Transverse colon (tissue), 4 donors: ENCODE results near the gene LCP2. TPM values are rescaled to one million over a fixed set of nuclear protein-coding genes. Genes with fewer than 3 reads are reported as not detected.

Experiments used
- DNase-seq: peaks from one replicate; pipeline ENCODE4 v3.0.0-alpha.2; 2019
- H3K27ac ChIP-seq, 4 donors: fragments of 200-600 bp; sonication (generic); 2 replicates each; pipeline ENCODE4 v1.5.1; 2016 to 2018; ENCODE audit warnings: inconsistent platforms in 4 of 4
- H3K27me3 ChIP-seq: fragments of 200-600 bp; sonication (generic); 2 replicates; pipeline ENCODE4 v1.5.1; 2017; ENCODE audit warnings: inconsistent platforms
- H3K36me3 ChIP-seq, 4 donors: fragments of 200-600 bp; sonication (generic); 2 replicates each; pipeline ENCODE4 v1.5.1; 2017 to 2019; ENCODE audit warnings: inconsistent platforms in 4 of 4
- H3K4me1 ChIP-seq, 4 donors: fragments of 200-600 bp; sonication (generic); 2 replicates each; pipeline ENCODE4 v1.5.1; 2017 to 2020; ENCODE audit warnings: inconsistent platforms in 4 of 4
- H3K4me3 ChIP-seq, 4 donors: fragments of 200-600 bp; sonication (generic); 1 replicate in 1 of 4; 2 replicates in 3 of 4; pipeline versions ENCODE4 v1.5.1 to v1.6.1; 2017 to 2019; ENCODE audit warnings: inconsistent platforms in 4 of 4
- H3K9me3 ChIP-seq, 2 donors: fragments of 200-600 bp; sonication (generic); 2 replicates each; pipeline ENCODE4 v1.5.1; 2017 to 2019; ENCODE audit warnings: inconsistent platforms in 2 of 2
- CTCF ChIP-seq, 5 experiments: fragments of 200-600 bp in 3 of 5; fragments of 450-650 bp in 2 of 5; sonication (generic) in 3 of 5; IDR thresholded peaks; 1 replicate in 2 of 5; 2 replicates in 3 of 5; pipeline ENCODE4 v1.5.1; 2016 to 2017; ENCODE audit warnings: antibody characterized with exemption in 5 of 5, inconsistent platforms in 3 of 5, mild to moderate bottlenecking in 2 of 5, moderate library complexity in 1 of 5
- EP300 ChIP-seq: sonication (generic); formaldehyde crosslinking; IDR thresholded peaks from one replicate; pipeline ENCODE4 v1.6.1; 2017; ENCODE audit warnings: antibody characterized with exemption, low read depth
- POLR2A ChIP-seq: fragments of 450-650 bp; IDR thresholded peaks from one replicate; pipeline ENCODE4 v1.6.1; 2016; ENCODE audit warnings: antibody characterized with exemption, mild to moderate bottlenecking, moderate library complexity
- POLR2AphosphoS5 ChIP-seq, 3 donors: sonication (generic); formaldehyde crosslinking; IDR thresholded peaks; one replicate each; pipeline ENCODE4 v1.6.1; 2016; ENCODE audit warnings: antibody characterized with exemption in 3 of 3
- WGBS, 2 donors: methylation state at CpG; one replicate each; pipeline ENCODE4 v1.1.5; 2018; ENCODE audit warnings: low coverage in 1 of 2; 5-methylcytosine and 5-hydroxymethylcytosine counted together
- in situ Hi-C, 4 donors: fragments of 200-750 bp; cut with MboI; loops; one replicate each; pipeline versions ENCODE4 v1.15.0 to v1.15.1; 2017; ENCODE audit warnings: low sequenced_read_pairs in 3 of 4, low pct_ligation_motif_present in 1 of 4, low pct_unique_long_range_greater_than_20kb in 1 of 4
- intact Hi-C: fragments of 100-400 bp; cut with DNase I; formaldehyde crosslinking; loops from one replicate; pipeline ENCODE4 v1.15.1; 2023; ENCODE audit warnings: low total_unique reads
- total RNA-seq, 4 donors: library from RNA; depleted of rRNA; stranded (reverse); fragments of >200 nt; gene quantifications; one replicate each; pipeline ENCODE4 v1.1.0, GENCODE V29; 2016

The LCP2 gene
- total RNA-seq, 4 donors from 2014 or later: 2.6 to 33.0 (median 23.3) TPM

DNA sequence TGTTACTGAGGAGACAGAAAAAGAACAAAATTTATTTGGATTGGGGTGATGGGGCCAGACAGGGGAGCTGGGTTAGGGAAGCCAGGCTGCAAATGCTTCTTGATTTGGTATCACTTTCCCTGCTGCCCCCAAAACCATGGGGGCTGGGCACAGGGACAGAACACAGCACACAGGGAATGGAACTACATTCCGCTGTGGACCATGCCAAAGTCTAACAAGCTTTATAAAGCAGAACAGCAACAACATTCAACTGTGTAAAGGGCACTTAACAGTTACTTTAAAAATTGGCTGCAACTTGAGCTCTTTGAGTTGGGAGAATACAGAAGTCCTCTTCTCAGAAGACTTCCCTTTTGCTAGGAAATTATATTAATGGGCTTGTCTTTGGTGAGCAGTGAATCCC, 41.0 kb downstream of the LCP2 start:
- no peak for DNase-seq
- Histone ChIP-seq H3K4me1 (peaks cover 0 to 4% (median 0%) of the 10 kb centered on the region in 4 donors), H3K9me3 (no peaks in the 10 kb centered on the region), H3K36me3 (peaks cover 0 to 8% (median 0%) of the 10 kb centered on the region in 4 donors), H3K27ac (no peak overlapping the region), H3K4me3 (no peak overlapping the region), H3K27me3 (no peaks in the 10 kb centered on the region)
- in situ Hi-C loops (loop anchor here in 2 of 4 donors (25.0 kb wide), 1 partner anchor 156 kb away; no protein-coding TSS in a partner anchor), intact Hi-C loops (no loop called here)
- TF ChIP-seq EP300: no peak
- no peak for TF ChIP-seq CTCF (IDR thresholded peaks at IDR 0.05)
- no peak for TF ChIP-seq POLR2A
- TF ChIP-seq POLR2AphosphoS5 (IDR thresholded peaks at IDR 0.05): no peak
- 95 to 100% methylated on average over 1 of the region's 1 CpG for whole genome bisulfite sequencing, 2 donors

GRCh38 chr5:170254056-170254455, 43.5 kb downstream of the LCP2 start:
- DNase-seq: no peak
- Histone ChIP-seq H3K9me3 (no peaks in the 10 kb centered on the region), H3K27ac (no peak overlapping the region), H3K27me3 (no peaks in the 10 kb centered on the region), H3K4me1 (peaks cover 0 to 4% (median 0%) of the 10 kb centered on the region in 4 donors), H3K4me3 (no peak overlapping the region), H3K36me3 (peaks cover 0 to 8% (median 0%) of the 10 kb centered on the region in 4 donors)
- intact Hi-C loops (no loop called here), in situ Hi-C loops (loop anchor here in 2 of 4 donors (25.0 kb wide), 1 partner anchor 158 kb away; no protein-coding TSS in a partner anchor)
- TF ChIP-seq POLR2A (no peak), CTCF (IDR thresholded peaks at IDR 0.05) (no peak), EP300 (no peak), POLR2AphosphoS5 (IDR thresholded peaks at IDR 0.05) (no peak)
- 6 to 55% methylated on average over 2 to 8 of the region's 8 CpGs for WGBS, 2 donors

- Histone ChIP-seq H3K4me3 (no peak overlapping the region), H3K4me1 (peaks cover 0 to 7% (median 0%) of the 10 kb centered on the region in 4 donors), H3K36me3 (peaks cover 0 to under 1% (median 0%) of the 10 kb centered on the region in 4 donors), H3K27ac (no peak overlapping the region), H3K27me3 (no peaks in the 10 kb centered on the region), H3K9me3 (no peaks in the 10 kb centered on the region)
- in situ Hi-C loops (loop anchor here in 2 of 4 donors (25.0 kb wide), 1 partner anchor 159 kb away; no protein-coding TSS in a partner anchor), intact Hi-C loops (no loop called here)
- 61 to 69% methylated on average over 9 of the region's 9 CpGs for WGBS, 2 donors
- TF ChIP-seq POLR2AphosphoS5 (IDR thresholded peaks at IDR 0.05) (no peak), EP300 (no peak), POLR2A (no peak), CTCF (IDR thresholded peaks at IDR 0.05) (no peak)
- no peak for DNase-seq
Measured at GRCh38 chr5:170252720-170253350, 44.7 kb downstream of the LCP2 start.

DNA sequence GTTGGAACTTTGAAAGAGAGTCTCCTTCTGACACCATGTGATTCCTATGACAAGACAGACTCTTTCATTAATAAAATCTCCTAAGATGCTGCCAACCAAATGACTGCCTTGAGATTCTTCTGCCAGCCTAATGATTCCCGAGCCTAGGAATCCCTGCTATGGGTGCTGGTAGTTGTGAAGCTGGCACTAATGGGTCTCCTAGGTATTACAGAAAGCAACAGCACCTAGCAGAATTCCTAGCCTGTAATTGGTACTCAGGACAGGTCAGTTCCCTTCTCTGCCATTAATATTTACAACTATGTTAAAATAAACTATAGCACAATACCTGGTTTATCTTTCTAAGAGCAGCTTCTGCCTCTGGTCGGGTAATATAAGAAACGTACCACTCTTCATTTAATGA, 45.5 kb downstream of the LCP2 start:
- H3K36me3 ChIP-seq: peaks cover 0 to 4% (median 0%) of the 10 kb centered on the region in 4 donors
- intact Hi-C loops: no loop called here

More for the DNA sequence above, 45.5 kb downstream of the LCP2 start:
- no peak overlapping the region for H3K27ac ChIP-seq
- 61 to 62% methylated on average over 3 of the region's 3 CpGs for WGBS, 2 donors
- in situ Hi-C loops: loop anchor here in 2 of 4 donors (25.0 kb wide), 1 partner anchor 160 kb away; no protein-coding TSS in a partner anchor
- TF ChIP-seq POLR2A: no peak
- no peak for TF ChIP-seq CTCF (IDR thresholded peaks at IDR 0.05)
- no peak for TF ChIP-seq EP300
- TF ChIP-seq POLR2AphosphoS5 (IDR thresholded peaks at IDR 0.05): no peak
- H3K4me1 ChIP-seq: peaks cover 0 to 7% (median 0%) of the 10 kb centered on the region in 4 donors
- DNase-seq: no peak
- no peak overlapping the region for H3K4me3 ChIP-seq
- no peaks in the 10 kb centered on the region for H3K9me3 ChIP-seq
- H3K27me3 ChIP-seq: no peaks in the 10 kb centered on the region
